Measurements from ENCODE around the gene SORL1.
"Not testable (repeated sequence)": the region's sequence is repeated elsewhere in the genome, so short reads cannot be mapped to it uniquely, and the experiment has no call there.

SORL1 gene

DNA sequence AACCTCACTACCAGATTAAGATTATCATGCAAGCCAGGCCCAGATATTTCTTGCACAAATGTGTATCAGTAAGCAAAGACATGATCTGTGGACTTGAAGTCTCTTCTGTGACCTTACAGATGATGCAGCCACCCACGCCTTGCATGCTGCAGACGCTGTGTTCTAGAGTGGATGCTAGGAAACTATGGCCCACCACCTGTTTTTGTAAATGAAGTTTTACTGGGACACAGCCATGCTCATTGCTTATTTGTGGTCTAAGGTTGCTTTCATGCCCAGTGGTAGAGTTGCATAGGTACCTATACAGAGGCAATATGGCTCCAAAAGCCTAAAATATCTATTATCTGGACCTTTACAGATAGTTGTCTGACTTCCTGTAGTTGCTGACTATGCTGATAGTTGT is 48.2 kb downstream of the SORL1 start:
- FAIRE-seq (no peak), DNase-seq (ENCODE audit: low spot score) (no peak)

GRCh38 chr11:121500717-121501116 is 48.6 kb downstream of the SORL1 start:
- no peak for FAIRE-seq
- no peak for DNase-seq (ENCODE audit: low spot score)

GRCh38 chr11:121503051-121503450 is 50.9 kb downstream of the SORL1 start:
- FAIRE-seq: no peak
- DNase-seq (ENCODE audit: low spot score): no peak

DNA sequence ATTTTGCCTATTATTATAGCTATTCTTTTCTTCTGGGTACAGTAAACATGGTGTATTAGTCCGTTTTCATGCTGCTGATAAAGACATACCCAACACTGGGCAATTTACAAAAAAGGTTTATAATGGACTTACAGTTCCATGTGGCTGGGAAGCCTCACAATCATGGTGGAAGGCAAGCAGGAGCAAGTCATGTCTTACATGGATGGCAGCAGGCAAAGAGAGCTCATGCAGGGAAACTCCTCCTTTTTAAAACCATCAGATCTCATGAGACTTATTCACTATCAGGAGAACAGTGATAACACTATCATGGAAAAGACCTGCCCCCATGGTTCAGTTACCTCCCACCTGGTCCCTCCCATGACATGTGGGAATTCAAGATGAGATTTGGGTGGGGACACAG is 54.1 kb downstream of the SORL1 start:
- not testable (repeated sequence) for FAIRE-seq; DNase-seq (ENCODE audit: low spot score)

DNA sequence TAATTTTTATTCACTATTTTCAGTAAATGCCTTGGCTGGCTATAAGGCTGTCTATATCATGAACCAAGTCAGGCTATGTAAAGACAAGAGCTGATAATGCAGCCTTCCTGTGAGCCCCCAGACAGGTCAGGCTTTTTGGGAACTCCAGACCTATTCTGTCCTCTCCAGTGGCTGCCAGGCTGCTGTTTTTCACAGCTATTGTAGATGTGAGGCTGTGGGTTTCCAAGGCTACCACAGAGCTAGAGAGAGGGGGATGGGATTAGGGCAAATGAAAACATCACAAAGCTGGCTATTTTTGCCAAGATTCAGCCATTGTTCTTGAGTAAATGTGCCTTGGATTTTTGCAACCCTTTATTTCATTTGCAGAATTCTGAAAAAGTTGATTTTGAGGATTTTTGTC is 56.3 kb downstream of the SORL1 start:
- FAIRE-seq: no peak

GRCh38 chr11:121510438-121510837 is 58.3 kb downstream of the SORL1 start:
- DNase-seq (ENCODE audit: low spot score) (no peak), FAIRE-seq (no peak)

More for the DNA sequence above, 56.3 kb downstream of the SORL1 start:
- no peak for DNase-seq (ENCODE audit: low spot score)

DNA sequence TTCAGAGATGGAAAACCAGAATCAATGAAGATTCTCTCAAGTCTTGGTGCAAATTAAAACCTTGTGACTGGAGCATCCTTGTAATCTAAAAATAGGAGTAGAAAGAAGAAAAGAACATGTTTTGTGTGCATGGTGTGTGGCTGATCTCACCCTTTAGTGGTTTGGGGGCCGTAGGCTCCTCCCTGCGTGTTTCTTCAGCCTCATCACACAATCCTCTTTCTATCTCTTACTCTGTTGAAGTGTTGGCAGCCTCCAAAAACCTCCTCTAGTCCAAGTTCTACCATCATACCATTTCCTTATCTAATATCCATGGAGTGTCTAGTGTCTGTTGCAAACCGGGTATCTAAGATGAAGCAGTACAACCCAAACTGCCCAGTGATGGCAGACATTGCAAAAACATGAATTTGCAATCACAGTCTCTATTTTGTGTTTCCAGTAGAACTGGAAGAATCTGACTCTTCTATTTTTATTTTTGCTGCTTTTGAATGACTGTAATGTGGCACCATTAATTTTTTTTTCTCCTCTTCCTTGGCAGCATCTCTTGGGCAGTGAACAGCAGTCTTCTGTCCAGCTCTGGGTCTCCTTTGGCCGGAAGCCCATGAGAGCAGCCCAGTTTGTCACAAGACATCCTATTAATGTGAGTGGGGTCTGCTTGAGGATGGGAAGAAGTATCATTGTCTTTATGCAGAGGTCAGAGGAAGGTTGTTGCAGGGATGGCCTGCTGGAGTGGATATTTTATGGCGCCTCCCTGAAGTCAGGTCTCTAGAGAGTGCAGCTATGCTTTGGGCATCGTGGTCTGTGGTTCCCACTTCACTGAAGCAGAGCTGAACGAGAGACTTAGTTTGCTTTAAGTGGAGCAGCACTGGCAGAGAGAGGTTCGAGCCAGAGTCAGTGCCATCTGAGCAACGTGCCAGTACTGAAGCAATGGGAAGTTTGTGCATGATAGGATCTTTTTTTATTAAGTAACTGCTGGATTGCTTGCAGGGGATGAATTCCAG is 60.7 kb downstream of the SORL1 start:
- no peak for FAIRE-seq
- no peak for DNase-seq (ENCODE audit: low spot score)

DNA sequence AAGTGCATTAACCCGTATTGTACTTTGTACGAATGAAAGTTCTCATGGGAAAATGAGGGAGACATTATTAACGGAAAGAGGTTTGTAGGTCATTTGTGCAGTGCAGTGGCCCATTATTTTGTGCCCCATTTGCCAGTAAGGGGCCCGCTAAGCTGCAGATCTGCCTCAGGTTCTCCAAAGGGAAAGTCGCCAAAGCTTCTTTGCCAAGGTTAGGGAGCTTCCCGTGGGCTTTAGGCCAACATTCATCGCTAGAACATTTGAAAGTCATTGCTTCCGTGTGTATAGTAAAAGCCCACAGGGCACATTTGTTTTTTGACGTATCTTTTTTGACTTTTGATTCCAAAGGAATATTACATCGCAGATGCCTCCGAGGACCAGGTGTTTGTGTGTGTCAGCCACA is 61.7 kb downstream of the SORL1 start:
- FAIRE-seq (no peak), DNase-seq (ENCODE audit: low spot score) (no peak)

- DNase-seq (ENCODE audit: low spot score) (no peak), FAIRE-seq (no peak)
Measured at GRCh38 chr11:121514432-121515334, 62.6 kb downstream of the SORL1 start.

- FAIRE-seq (no peak), DNase-seq (ENCODE audit: low spot score) (no peak)
Measured at GRCh38 chr11:121515335-121515671, 63.2 kb downstream of the SORL1 start.

DNA sequence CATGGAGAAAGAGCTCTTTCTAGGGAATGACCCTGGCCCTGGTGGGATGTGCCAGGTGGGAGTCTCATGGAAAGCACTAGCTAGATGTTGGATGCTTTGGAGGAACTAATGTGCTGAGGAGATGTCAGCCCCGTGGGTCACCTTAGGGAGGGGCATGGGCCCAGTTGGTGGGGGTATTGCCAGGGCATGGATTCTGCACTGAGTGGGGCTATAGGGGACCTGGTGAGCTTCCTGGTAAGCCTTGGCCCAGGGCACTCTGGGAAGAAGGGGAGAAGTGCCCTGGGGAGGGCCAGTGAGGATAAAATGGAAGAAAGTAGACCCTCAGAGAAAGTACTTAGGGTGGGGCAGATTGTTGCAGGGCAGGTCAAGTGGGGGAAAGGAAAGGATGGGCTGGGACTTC is 65.9 kb downstream of the SORL1 start:
- FAIRE-seq: no peak

GRCh38 chr11:121520243-121521144 is 68.4 kb downstream of the SORL1 start:
- DNase-seq (ENCODE audit: low spot score) (no peak), FAIRE-seq (no peak)

More for the DNA sequence above, 65.9 kb downstream of the SORL1 start:
- no peak for DNase-seq (ENCODE audit: low spot score)

DNA sequence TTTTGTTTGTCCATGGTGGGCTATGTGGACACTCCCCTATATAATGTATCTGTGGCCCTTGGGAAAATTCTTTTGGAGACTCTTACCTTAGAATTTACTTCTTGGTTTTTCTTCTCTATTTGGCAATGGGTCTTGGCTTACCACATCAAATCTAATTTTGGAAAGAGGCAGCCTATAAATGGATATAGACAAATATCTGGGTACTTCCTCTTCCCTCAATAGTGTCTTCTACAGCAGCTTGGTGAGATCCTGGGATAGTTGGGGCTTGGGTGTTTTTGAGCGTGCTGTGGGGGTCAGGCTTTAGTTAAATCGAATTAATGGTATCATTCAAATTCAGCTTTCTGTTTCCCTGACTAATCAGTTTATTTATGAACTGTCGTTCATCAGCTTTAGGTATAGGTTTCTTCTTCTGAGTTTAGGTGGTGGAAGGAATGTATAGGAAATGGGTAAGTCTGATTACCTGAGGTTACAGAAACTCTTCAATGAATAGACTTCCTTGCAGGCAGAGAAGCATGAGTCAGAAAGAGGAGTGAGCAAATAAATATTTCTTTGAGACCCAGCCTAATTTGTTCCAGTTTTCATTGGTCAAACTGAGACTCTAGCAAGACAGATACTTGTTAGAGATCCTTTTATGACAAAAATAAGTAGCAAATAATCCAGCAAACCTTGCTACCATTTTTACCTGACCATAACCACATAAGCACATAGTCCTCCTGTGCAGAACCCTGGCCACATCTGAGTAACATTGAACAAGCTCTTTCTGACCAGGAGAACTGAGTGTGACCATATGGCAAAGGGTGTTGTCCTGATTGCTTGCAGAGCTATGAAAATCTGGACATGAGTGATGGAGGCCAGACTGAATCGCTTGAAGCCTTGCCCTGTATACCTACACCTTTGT is 69.3 kb downstream of the SORL1 start:
- no peak for FAIRE-seq
- DNase-seq (ENCODE audit: low spot score): no peak

GRCh38 chr11:121522043-121522941 is 70.2 kb downstream of the SORL1 start:
- DNase-seq (ENCODE audit: low spot score): no peak
- FAIRE-seq: no peak

DNA sequence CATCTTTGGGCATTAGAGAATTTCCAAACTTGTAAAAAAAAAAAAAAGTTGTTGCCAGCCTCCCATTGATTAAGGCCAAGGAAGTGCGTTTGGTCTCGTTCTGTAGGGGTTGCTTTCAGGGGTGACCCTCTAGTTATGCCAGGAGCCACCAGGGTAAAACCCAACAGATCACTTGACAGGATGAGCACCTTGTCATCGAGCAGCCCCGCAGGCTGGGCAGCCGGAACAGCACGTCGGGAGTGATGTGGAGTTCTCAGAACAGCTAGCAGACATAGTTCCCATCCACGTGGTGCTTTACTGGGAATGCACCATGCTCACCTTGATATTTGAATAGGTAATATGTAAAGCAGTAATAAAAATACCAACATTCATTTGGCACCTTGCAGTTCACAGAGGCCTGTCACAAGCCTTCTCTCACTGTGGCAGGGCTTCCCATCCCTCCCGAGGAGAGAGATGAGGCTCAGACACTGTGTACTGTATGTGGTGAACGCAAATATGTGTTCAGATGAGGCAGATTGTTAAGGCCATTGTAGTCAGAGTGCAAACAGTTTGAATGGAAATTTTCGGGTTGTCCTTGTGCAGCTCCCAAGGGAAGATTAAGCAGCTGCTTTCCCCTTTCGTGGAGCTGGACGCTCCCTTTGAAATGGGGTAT is 71.6 kb downstream of the SORL1 start:
- FAIRE-seq (no peak), DNase-seq (ENCODE audit: low spot score) (no peak)

DNA sequence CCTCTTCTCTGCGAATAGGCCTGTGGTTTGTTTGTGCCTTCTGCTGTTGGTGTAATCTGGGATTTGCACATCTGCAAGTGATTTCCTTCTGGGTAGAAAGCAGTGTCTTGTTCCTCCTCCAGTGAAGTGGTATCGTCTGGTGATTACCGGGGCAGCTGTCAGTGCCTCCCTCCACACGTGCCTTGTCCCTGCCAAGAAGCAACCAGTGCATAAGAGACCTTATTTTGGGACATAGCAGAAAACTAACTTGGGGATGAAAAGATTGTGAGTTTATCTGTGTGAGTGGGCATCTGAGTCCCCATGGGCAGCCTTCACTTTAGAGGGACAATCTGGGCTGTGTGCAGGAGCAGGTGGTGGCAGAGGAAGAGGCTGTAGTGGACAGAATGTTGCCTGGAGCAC is 72.1 kb downstream of the SORL1 start:
- FAIRE-seq: no peak
- no peak for DNase-seq (ENCODE audit: low spot score)

DNA sequence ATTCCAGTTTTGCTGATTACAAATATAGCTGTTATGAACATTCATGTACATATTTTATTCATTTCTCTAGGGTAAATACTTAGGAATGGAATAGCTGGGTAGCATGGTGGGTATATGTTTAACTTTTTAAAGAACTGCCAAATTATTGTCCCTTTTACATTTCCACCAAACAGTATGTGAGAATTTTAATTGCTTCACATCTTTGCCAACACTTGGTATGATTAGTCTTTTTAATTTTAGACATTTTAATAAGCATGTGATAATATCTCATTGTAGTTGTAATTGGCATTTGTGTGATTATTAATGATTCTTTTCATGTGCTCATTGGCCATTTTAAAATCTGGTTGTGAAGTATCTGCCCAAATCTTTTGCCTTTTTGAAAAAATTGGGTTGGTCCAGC is 73.3 kb downstream of the SORL1 start:
- DNase-seq (ENCODE audit: low spot score): no peak
- no peak for FAIRE-seq

DNA sequence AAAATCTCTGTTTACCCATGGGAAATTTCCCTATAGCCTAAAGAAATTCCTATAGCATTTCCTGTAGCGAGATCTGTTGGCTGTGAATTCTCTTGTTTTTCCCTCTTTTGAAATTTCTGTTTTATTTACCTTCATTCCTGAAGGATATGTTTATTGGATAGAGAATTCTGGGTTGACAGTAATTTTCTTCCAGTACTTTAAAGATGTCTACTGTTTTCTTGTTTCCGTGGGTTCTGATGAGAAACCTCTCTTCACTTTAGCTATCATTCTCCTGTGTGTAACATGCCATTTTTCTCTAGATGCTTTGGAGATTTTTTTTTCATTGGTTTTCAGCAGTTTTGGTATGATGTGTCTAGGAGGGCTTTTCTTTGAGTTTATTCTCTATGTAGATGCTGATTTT is 78.1 kb downstream of the SORL1 start:
- DNase-seq (ENCODE audit: low spot score) (no peak), FAIRE-seq (no peak)

DNA sequence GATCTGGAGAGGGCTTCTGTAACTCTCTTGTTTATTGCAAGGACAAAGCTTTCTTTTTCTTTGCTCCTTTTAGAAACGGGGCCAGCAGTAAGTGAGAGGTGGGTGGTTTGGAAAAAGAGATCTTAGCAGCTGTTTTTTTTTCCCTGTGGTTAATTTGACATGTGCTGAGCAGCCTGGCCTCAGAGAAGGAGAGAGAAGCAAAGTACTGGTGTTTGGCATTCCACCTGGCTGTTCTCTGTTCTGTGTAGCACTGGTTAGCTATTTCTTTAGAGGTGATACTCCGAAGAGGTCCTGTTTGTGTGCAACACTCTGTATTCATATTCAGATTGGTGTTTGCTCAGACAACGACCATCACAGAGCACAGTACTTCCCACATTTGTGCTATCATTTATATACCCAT is 81.5 kb downstream of the SORL1 start:
- DNase-seq (ENCODE audit: low spot score) (no peak), FAIRE-seq (no peak)
